ENCODE measurements around the gene FHOD1.
A peak's percentile ranks its signal among the peaks of the same experiment; 100 is the strongest.

The FHOD1 gene

GRCh38 chr16:67230809-67231660 is 16.2 kb downstream of the FHOD1 start:
- DNase-seq, result no peak

GRCh38 chr16:67229906-67230808 is 17.1 kb downstream of the FHOD1 start:
- no peak for DNase-seq

- DNase-seq, result no peak
These were observed 18.4 kb downstream of the FHOD1 start for GRCh38 chr16:67228905-67229304.

GRCh38 chr16:67228034-67228785 is 19.1 kb downstream of the FHOD1 start:
- no peak for DNase-seq

GRCh38 chr16:67227567-67227921 is 19.7 kb downstream of the FHOD1 start:
- DNase-seq, result no peak

- DNase-seq, result peak; percentile 79
These were observed 20.3 kb downstream of the FHOD1 start, which contains the start of gene TMEM208 for GRCh38 chr16:67226804-67227566. TSS of gene TMEM208 (plus strand) at chr16:67227130. CDS start at chr16:67227219, 89 bp downstream.

- DNase-seq, result peak; percentile 27
These were observed 20.9 kb downstream of the FHOD1 start for GRCh38 chr16:67226295-67226803.

- DNase-seq, result no peak
These were observed 23.3 kb downstream of the FHOD1 start for GRCh38 chr16:67223992-67224391.

- DNase-seq, result no peak
These were observed 30.4 kb downstream of the FHOD1 start for GRCh38 chr16:67216612-67217490.

GRCh38 chr16:67215706-67216105 is 31.6 kb downstream of the FHOD1 start:
- DNase-seq, result no peak

GRCh38 chr16:67213197-67214019 is 33.9 kb downstream of the FHOD1 start:
- DNase-seq, result no peak

- DNase-seq, result no peak
These were observed 34.5 kb downstream of the FHOD1 start for GRCh38 chr16:67212766-67213165.

- no peak for DNase-seq
These were observed 35.6 kb downstream of the FHOD1 start for GRCh38 chr16:67211674-67212073.

GRCh38 chr16:67210069-67210937 is 37.0 kb downstream of the FHOD1 start:
- DNase-seq, result peak; percentile 1

GRCh38 chr16:67209565-67209964 is 37.7 kb downstream of the FHOD1 start:
- no peak for DNase-seq

- no peak for DNase-seq
These were observed 39.0 kb downstream of the FHOD1 start for GRCh38 chr16:67208154-67208896.

- DNase-seq, result no peak
These were observed 39.8 kb downstream of the FHOD1 start for GRCh38 chr16:67207249-67208091.

All from DMS79 treated with DMSO at 0.1 percent for 48 hours (cell line).